ENCODE measurements around the gene UCN2.

Gene UCN2

GRCh38 chr3:48546203-48546829, 17.3 kb downstream of the UCN2 start:
- Histone ChIP-seq H3K36me3 (ENCODE audit: low read depth) (peaks cover 63% of the 10 kb centered on the region), H3K4me3 (ENCODE audit: severe bottlenecking) (no peak overlapping the region), H3K9me3 (ENCODE audit: severe bottlenecking) (no peaks in the 10 kb centered on the region), H3K4me1 (ENCODE audit: insufficient read depth, poor library complexity, severe bottlenecking) (no peaks in the 10 kb centered on the region), H3K27ac (ENCODE audit: poor library complexity, severe bottlenecking) (no peak overlapping the region), H3K27me3 (ENCODE audit: insufficient read depth, poor library complexity, severe bottlenecking) (no peaks in the 10 kb centered on the region)
- DNase-seq (ENCODE audit: low spot score), result peak; percentile 19
- TF ChIP-seq CTCF (IDR thresholded peaks at IDR 0.05; ENCODE audit: poor library complexity, severe bottlenecking), result no peak
- no peak for ATAC-seq (ENCODE audit: low read depth)

GRCh38 chr3:48544141-48544540, 19.4 kb downstream of the UCN2 start:
- ATAC-seq (ENCODE audit: low read depth), result no peak
- peaks cover 67% of the 10 kb centered on the region for H3K36me3 ChIP-seq (ENCODE audit: low read depth)
- H3K4me3 ChIP-seq (ENCODE audit: severe bottlenecking), result no peak overlapping the region

GRCh38 chr3:48543271-48543866, 20.2 kb downstream of the UCN2 start:
- TF ChIP-seq CTCF (IDR thresholded peaks at IDR 0.05; ENCODE audit: poor library complexity, severe bottlenecking), result no peak
- Histone ChIP-seq H3K9me3 (ENCODE audit: severe bottlenecking) (no peaks in the 10 kb centered on the region), H3K27ac (ENCODE audit: poor library complexity, severe bottlenecking) (no peak overlapping the region), H3K4me1 (ENCODE audit: insufficient read depth, poor library complexity, severe bottlenecking) (no peaks in the 10 kb centered on the region), H3K27me3 (ENCODE audit: insufficient read depth, poor library complexity, severe bottlenecking) (no peaks in the 10 kb centered on the region), H3K4me3 (ENCODE audit: severe bottlenecking) (no peak overlapping the region), H3K36me3 (ENCODE audit: low read depth) (peaks cover 67% of the 10 kb centered on the region)
- ATAC-seq (ENCODE audit: low read depth), result peak; percentile 44; the same call in 2 of the 3 replicates
- DNase-seq (ENCODE audit: low spot score), result peak; percentile 43

More at GRCh38 chr3:48544141-48544540, 19.4 kb downstream of the UCN2 start:
- H3K27ac ChIP-seq (ENCODE audit: poor library complexity, severe bottlenecking), result no peak overlapping the region
- H3K4me1 ChIP-seq (ENCODE audit: insufficient read depth, poor library complexity, severe bottlenecking), result no peaks in the 10 kb centered on the region
- no peaks in the 10 kb centered on the region for H3K9me3 ChIP-seq (ENCODE audit: severe bottlenecking)
- peak; percentile 13 for DNase-seq (ENCODE audit: low spot score)
- H3K27me3 ChIP-seq (ENCODE audit: insufficient read depth, poor library complexity, severe bottlenecking), result no peaks in the 10 kb centered on the region
- TF ChIP-seq CTCF (IDR thresholded peaks at IDR 0.05; ENCODE audit: poor library complexity, severe bottlenecking), result no peak

GRCh38 chr3:48538451-48538850, 25.1 kb downstream of the UCN2 start:
- DNase-seq (ENCODE audit: low spot score), result no peak
- H3K4me3 ChIP-seq (ENCODE audit: severe bottlenecking), result no peak overlapping the region
- H3K4me1 ChIP-seq (ENCODE audit: insufficient read depth, poor library complexity, severe bottlenecking), result peaks cover 6% of the 10 kb centered on the region
- no peak overlapping the region for H3K27ac ChIP-seq (ENCODE audit: poor library complexity, severe bottlenecking)
- H3K36me3 ChIP-seq (ENCODE audit: low read depth), result peaks cover 63% of the 10 kb centered on the region
- H3K27me3 ChIP-seq (ENCODE audit: insufficient read depth, poor library complexity, severe bottlenecking), result no peaks in the 10 kb centered on the region
- H3K9me3 ChIP-seq (ENCODE audit: severe bottlenecking), result no peaks in the 10 kb centered on the region
- no peak for TF ChIP-seq CTCF (IDR thresholded peaks at IDR 0.05; ENCODE audit: poor library complexity, severe bottlenecking)
- ATAC-seq (ENCODE audit: low read depth), result no peak

- no peaks in the 10 kb centered on the region for H3K27me3 ChIP-seq (ENCODE audit: insufficient read depth, poor library complexity, severe bottlenecking)
- H3K27ac ChIP-seq (ENCODE audit: poor library complexity, severe bottlenecking), result peak overlapping the region; percentile 48
- H3K4me3 ChIP-seq (ENCODE audit: severe bottlenecking), result no peak overlapping the region
- H3K36me3 ChIP-seq (ENCODE audit: low read depth), result peaks cover 75% of the 10 kb centered on the region
- DNase-seq (ENCODE audit: low spot score) (no peak), ATAC-seq (ENCODE audit: low read depth) (no peak)
- peaks cover 6% of the 10 kb centered on the region for H3K4me1 ChIP-seq (ENCODE audit: insufficient read depth, poor library complexity, severe bottlenecking)
- H3K9me3 ChIP-seq (ENCODE audit: severe bottlenecking), result no peaks in the 10 kb centered on the region
- TF ChIP-seq CTCF (IDR thresholded peaks at IDR 0.05; ENCODE audit: poor library complexity, severe bottlenecking), result no peak
These were observed 26.8 kb downstream of the UCN2 start for GRCh38 chr3:48536785-48537184.
